Adrenal gland (tissue), 5 donors: Measurements from ENCODE around the gene CPA3.

ENCODE experiments used
- CTCF ChIP-seq, 6 experiments: fragments of 450-650 bp in 4 of 6; fragments of 200-600 bp in 2 of 6; sonication (generic) in 1 of 6; IDR thresholded peaks; 1 replicate in 5 of 6; 2 replicates in 1 of 6; pipeline versions ENCODE4 v1.5.1 to v1.8.0; 2016 to 2021; ENCODE audit warnings: antibody characterized with exemption in 6 of 6, mild to moderate bottlenecking in 2 of 6, moderate library complexity in 1 of 6
- POLR2A ChIP-seq, 2 donors: fragments of 450-650 bp; IDR thresholded peaks; one replicate each; pipeline ENCODE4 v1.6.1; 2017; ENCODE audit warnings: antibody characterized with exemption in 2 of 2, mild to moderate bottlenecking in 2 of 2, moderate library complexity in 1 of 2
- donor health status: DM: no; HTN: no; CAD: no.

- TF ChIP-seq POLR2A (IDR thresholded peaks at IDR 0.05) = no peak
- no peak for TF ChIP-seq CTCF (IDR thresholded peaks at IDR 0.05)
Observed at GRCh38 chr3:148938936-148939335, 73.8 kb downstream of the CPA3 start.
